RPMI7951 (cell line): ENCODE data around the gene RSBN1L. TPM values are rescaled to one million over a fixed set of nuclear protein-coding genes. Genes with fewer than 3 reads are reported as not detected.

Experiments
- DNase-seq: peaks from one replicate; pipeline ENCODE4 v3.0.0-alpha.2; 2012; ENCODE audit warnings: low read depth
- total RNA-seq: library from RNA; depleted of rRNA; stranded (reverse); fragments of >200 nt; shearing (Covaris generic); gene quantifications from 2 replicates; pipeline ENCODE4 v1.2.3, GENCODE V29; 2014; rRNA removed

The RSBN1L gene
- total RNA-seq, 1 experiment from 2014 or later, result 19.8 TPM

- no peak for DNase-seq
Measured at GRCh38 chr7:77802557-77803405, 106.5 kb downstream of the RSBN1L start.

- no peak for DNase-seq
Measured at GRCh38 chr7:77806425-77806824, 110.2 kb downstream of the RSBN1L start.

- DNase-seq, result no peak
Measured at GRCh38 chr7:77808517-77808916, 112.3 kb downstream of the RSBN1L start.

- DNase-seq, result no peak
Measured at GRCh38 chr7:77811516-77812289, 115.4 kb downstream of the RSBN1L start.

- peak; percentile 31 for DNase-seq
Measured at GRCh38 chr7:77812290-77812685, 116.0 kb downstream of the RSBN1L start.

GRCh38 chr7:77813180-77813579 is 116.9 kb downstream of the RSBN1L start:
- no peak for DNase-seq

- DNase-seq, result no peak
Measured at GRCh38 chr7:77819021-77819420, 122.8 kb downstream of the RSBN1L start.

GRCh38 chr7:77820967-77821366 is 124.7 kb downstream of the RSBN1L start:
- no peak for DNase-seq

GRCh38 chr7:77822269-77822668 is 126.0 kb downstream of the RSBN1L start:
- no peak for DNase-seq

GRCh38 chr7:77823787-77824186 is 127.5 kb downstream of the RSBN1L start:
- no peak for DNase-seq

- DNase-seq, result no peak
Measured at GRCh38 chr7:77824636-77825035, 128.4 kb downstream of the RSBN1L start.

- DNase-seq, result no peak
Measured at GRCh38 chr7:77825131-77825530, 128.9 kb downstream of the RSBN1L start.

- DNase-seq, result no peak
Measured at GRCh38 chr7:77826300-77826699, 130.0 kb downstream of the RSBN1L start.

GRCh38 chr7:77827999-77828398 is 131.7 kb downstream of the RSBN1L start:
- DNase-seq, result no peak

GRCh38 chr7:77830649-77831355 is 134.5 kb downstream of the RSBN1L start:
- DNase-seq, result no peak

GRCh38 chr7:77831481-77831880 is 135.2 kb downstream of the RSBN1L start:
- no peak for DNase-seq

- no peak for DNase-seq
Measured at GRCh38 chr7:77831953-77832352, 135.7 kb downstream of the RSBN1L start.

Other genes with a start within 250 kb of the RSBN1L start
- 37.9 and 58.4 TPM in 2 replicates for gene PTPN12, start 159.2 kb upstream of the RSBN1L start, total RNA-seq
- 48.2 and 54.1 TPM in 2 replicates for gene TMEM60, start 102.0 kb downstream of the RSBN1L start, total RNA-seq
- 36.1 and 41.3 TPM in 2 replicates for gene PHTF2, start 102.3 kb downstream of the RSBN1L start, total RNA-seq